ENCODE measurements around the gene SLC30A1. TPM values are rescaled to one million over a fixed set of nuclear protein-coding genes. Genes with fewer than 3 reads are reported as not detected.

Gene SLC30A1
- total and polyA plus RNA-seq, 10 of the 15 experiments (the other 5 are each of a cell fraction or from before 2014, with no cell fraction given), result 3.5 to 14.1 (median 8.8) TPM

- no peaks in the 10 kb centered on the region for H3K4me1 ChIP-seq (ENCODE audit: control insufficient read depth, insufficient read depth, low read length)
- POLR2A ChIA-PET, result no interaction called here
- WGBS (ENCODE audit: insufficient coverage, insufficient replicate concordance, low lambda C conversion rate, missing lambda C conversion rate), result 49% methylated on average over 8 of the region's 8 CpGs
- no peak overlapping the region for H3K27ac ChIP-seq (ENCODE audit: control insufficient read depth, insufficient read depth)
- CTCF ChIA-PET, result no interaction called here
- SMC1A ChIA-PET (ENCODE audit: uncharacterized antibody, unreplicated experiment), result interaction anchor here (1.0 kb wide), 1 partner anchor 241 kb away, joined by 5 read pairs; no protein-coding TSS in a partner anchor
- H3K27me3 ChIP-seq (replicated peaks in 1 of 2; ENCODE audit: control insufficient read depth in 2 of 2, insufficient read depth in 2 of 2, low read length in 1 of 2), result no peaks in the 10 kb centered on the region
- FAIRE-seq (no peak), ATAC-seq (no peak), DNase-seq (ENCODE audit: low read depth, low spot score) (no peak)
- peaks cover 5% of the 10 kb centered on the region; the same call in 2 of the 3 replicates for H3K9me3 ChIP-seq (replicated peaks; ENCODE audit: control insufficient read depth, insufficient read depth, low read length)
- H3K36me3 ChIP-seq (ENCODE audit: control insufficient read depth in 2 of 2, insufficient read depth in 2 of 2, low read length in 1 of 2), result no peaks in the 10 kb centered on the region
- H3K79me2 ChIP-seq (ENCODE audit: control insufficient read depth, insufficient read depth, low read length), result no peaks in the 10 kb centered on the region
- H3K4me3 ChIP-seq, result no peak overlapping the region
- H3K9ac ChIP-seq (ENCODE audit: control insufficient read depth, insufficient read depth, low read length), result no peak overlapping the region
- intact Hi-C loops (cut with micrococcal nuclease; ENCODE audit: unreplicated experiment) (no loop called here), in situ Hi-C loops (cut with MboI) (no loop called here)
- H4K20me1 ChIP-seq (ENCODE audit: control insufficient read depth, insufficient read depth), result no peaks in the 10 kb centered on the region
- TF ChIP-seq CHD4 (IDR thresholded peaks at IDR 0.05) (no peak), FOXK2 (IDR thresholded peaks at IDR 0.05) (no peak), ZBTB11 (CRISPR knock-in tag; IDR thresholded peaks at IDR 0.05) (no peak), ASH2L (IDR thresholded peaks at IDR 0.05; ENCODE audit: borderline replicate concordance, low read depth) (no peak), HDGF (IDR thresholded peaks at IDR 0.05) (no peak), ETV6 (conservative IDR thresholded peaks at IDR 0.05 in 1 of 2, IDR thresholded peaks at IDR 0.05 in 1 of 2; ENCODE audit: borderline replicate concordance in 1 of 2, low read depth in 1 of 2) (no peak), CBFB (IDR thresholded peaks at IDR 0.05; ENCODE audit: low read depth) (no peak), POLR2A (IDR thresholded peaks at IDR 0.05; ENCODE audit: low read depth, low read length) (no peak), CHD2 (IDR thresholded peaks at IDR 0.05; ENCODE audit: borderline replicate concordance, low read depth, low read length) (no peak), YBX1 (IDR thresholded peaks at IDR 0.05) (no peak), SIN3A (IDR thresholded peaks at IDR 0.05; ENCODE audit: low read depth, low read length) (no peak), ZSCAN29 (IDR thresholded peaks at IDR 0.05) (no peak), NR2C2 (IDR thresholded peaks at IDR 0.05; ENCODE audit: borderline replicate concordance, control insufficient read depth, insufficient read length, low read depth) (no peak), NKRF (conservative IDR thresholded peaks at IDR 0.05) (no peak), E2F4 (IDR thresholded peaks at IDR 0.05; ENCODE audit: low read depth, low read length) (no peak), NFYA (IDR thresholded peaks at IDR 0.05; ENCODE audit: borderline replicate concordance, low read depth, low read length) (no peak), MEF2B (IDR thresholded peaks at IDR 0.05; ENCODE audit: partially characterized antibody, poor library complexity, severe bottlenecking) (no peak)
- no peak overlapping the region for H2AFZ ChIP-seq (ENCODE audit: control insufficient read depth, low read depth, low read length)
- H3K4me2 ChIP-seq (ENCODE audit: control insufficient read depth, insufficient read depth), result no peak overlapping the region
- BruUV-seq (replicated peaks), result no TSS peak
- RAD21 ChIA-PET (ENCODE audit: unreplicated experiment), result interaction anchor here (0.7 kb wide), 1 partner anchor 67 kb away, joined by 3 read pairs; no protein-coding TSS in a partner anchor
These were observed 40.7 kb downstream of the SLC30A1 start for GRCh38 chr1:211538287-211538686.
